Lung (tissue), 12 donors: Measurements from ENCODE around the gene TREM1. TPM values are rescaled to one million over a fixed set of nuclear protein-coding genes. Genes with fewer than 3 reads are reported as not detected.
A peak's percentile ranks its signal among the peaks of the same experiment; 100 is the strongest.

ENCODE experiments used
- ATAC-seq: fragments of 200-7000 bp; cut with Tn5 transposase; one replicate; pipeline ENCODE4 v1.9.1; 2020; ENCODE audit warnings: moderate number of reproducible peaks; ENCODE audit not compliant: insufficient read depth, low FRiP score
- DNase-seq, 3 donors: peaks; one replicate each; pipeline ENCODE4 v3.0.0-alpha.2; 2013 to 2017
- H3K27ac ChIP-seq, 2 donors: one replicate each; pipeline ENCODE4 v1.5.1; 2013; ENCODE audit warnings: mild to moderate bottlenecking in 2 of 2, moderate library complexity in 2 of 2, control low read depth in 1 of 2, inconsistent platforms in 1 of 2, low read depth in 1 of 2, low read length in 1 of 2
- H3K27me3 ChIP-seq, 3 donors: one replicate each; pipeline ENCODE4 v1.5.1; 2013; ENCODE audit warnings: low read length in 2 of 3; ENCODE audit not compliant: control insufficient read depth in 3 of 3, insufficient read depth in 3 of 3
- H3K36me3 ChIP-seq, 4 donors: one replicate each; pipeline ENCODE4 v1.5.1; 2013; ENCODE audit warnings: low read length in 4 of 4, mild to moderate bottlenecking in 1 of 4, moderate library complexity in 1 of 4; ENCODE audit not compliant: control insufficient read depth in 4 of 4, insufficient read depth in 4 of 4
- H3K4me1 ChIP-seq, 5 donors: one replicate each; pipeline ENCODE4 v1.5.1; 2013; ENCODE audit warnings: low read length in 5 of 5, mild to moderate bottlenecking in 2 of 5, moderate library complexity in 1 of 5; ENCODE audit not compliant: control insufficient read depth in 5 of 5, insufficient read depth in 5 of 5
- H3K4me3 ChIP-seq: one replicate; pipeline ENCODE4 v1.5.1; 2013; ENCODE audit warnings: mild to moderate bottlenecking, control low read depth, moderate library complexity
- H3K9ac ChIP-seq, 2 donors: one replicate each; pipeline ENCODE4 v1.5.1; 2013; ENCODE audit warnings: low read length in 2 of 2, control low read depth in 1 of 2; ENCODE audit not compliant: insufficient read depth in 1 of 2
- H3K9me3 ChIP-seq, 4 donors: one replicate each; pipeline ENCODE4 v1.5.1; 2013; ENCODE audit warnings: low read length in 3 of 4, mild to moderate bottlenecking in 1 of 4, moderate library complexity in 1 of 4; ENCODE audit not compliant: control insufficient read depth in 4 of 4, insufficient read depth in 3 of 4
- WGBS, 2 donors: extraction: QIAGEN DNeasy Blood & Tissue Kit; methylation state at CpG; one replicate each; pipeline ENCODE4 v1.1.7; 2013; 5-methylcytosine and 5-hydroxymethylcytosine counted together
- polyA plus RNA-seq, 2 donors: library from polyadenylated mRNA; stranded (reverse); fragments of 200-250 nt; gene quantifications; one replicate each; pipeline ENCODE4 v1.2.1, GENCODE V29; 2013
- total RNA-seq, 2 donors: library from RNA; depleted of rRNA in 1 of 2; stranded (reverse); fragments of >200 nt in 1 of 2; gene quantifications; one replicate each; pipeline ENCODE4 v1.2.1, GENCODE V29; 2014 to 2021
- TF ChIP-seq, protein P1 (sequence below): IDR thresholded peaks from 2 replicates; pipeline ENCODE4 v1.5.1; 2012; ENCODE audit warnings: mild to moderate bottlenecking; ENCODE audit errors: control extremely low read depth, extremely low read depth
- donor health status: control.
- donor health status: control.
- donor health status: Bipolar disorder and iron deficiency.
- donor health status: healthy.
- donor health status: DM: yes; HTN: yes; CAD: no.

The TREM1 gene
- total and polyA plus RNA-seq, 4 donors, result 17.4 to 112 (median 82.6) TPM

DNA sequence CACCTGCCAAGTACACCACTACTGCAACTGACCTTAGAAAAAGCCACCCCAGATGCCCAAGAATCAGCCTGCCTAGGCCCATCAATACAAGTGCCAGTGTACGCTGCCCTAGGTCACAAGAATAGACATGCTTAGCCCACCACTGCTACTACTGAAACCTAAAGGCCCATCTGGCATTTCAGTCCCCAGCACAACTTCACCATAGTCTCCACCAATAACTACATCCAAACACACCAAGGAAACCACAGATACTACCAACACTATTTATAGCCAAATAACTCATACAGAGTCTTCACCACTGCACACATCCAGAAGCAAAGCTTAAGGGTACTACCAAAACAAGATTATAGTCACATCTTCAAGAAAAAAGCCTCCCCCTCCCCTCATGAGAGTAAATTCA lies 30.1 kb downstream of the TREM1 start:
- no peak overlapping the region for H3K9ac ChIP-seq
- no peak for ATAC-seq
- no peak overlapping the region for H3K4me3 ChIP-seq
- no peaks in the 10 kb centered on the region for H3K36me3 ChIP-seq
- TF ChIP-seq, protein P1, sequence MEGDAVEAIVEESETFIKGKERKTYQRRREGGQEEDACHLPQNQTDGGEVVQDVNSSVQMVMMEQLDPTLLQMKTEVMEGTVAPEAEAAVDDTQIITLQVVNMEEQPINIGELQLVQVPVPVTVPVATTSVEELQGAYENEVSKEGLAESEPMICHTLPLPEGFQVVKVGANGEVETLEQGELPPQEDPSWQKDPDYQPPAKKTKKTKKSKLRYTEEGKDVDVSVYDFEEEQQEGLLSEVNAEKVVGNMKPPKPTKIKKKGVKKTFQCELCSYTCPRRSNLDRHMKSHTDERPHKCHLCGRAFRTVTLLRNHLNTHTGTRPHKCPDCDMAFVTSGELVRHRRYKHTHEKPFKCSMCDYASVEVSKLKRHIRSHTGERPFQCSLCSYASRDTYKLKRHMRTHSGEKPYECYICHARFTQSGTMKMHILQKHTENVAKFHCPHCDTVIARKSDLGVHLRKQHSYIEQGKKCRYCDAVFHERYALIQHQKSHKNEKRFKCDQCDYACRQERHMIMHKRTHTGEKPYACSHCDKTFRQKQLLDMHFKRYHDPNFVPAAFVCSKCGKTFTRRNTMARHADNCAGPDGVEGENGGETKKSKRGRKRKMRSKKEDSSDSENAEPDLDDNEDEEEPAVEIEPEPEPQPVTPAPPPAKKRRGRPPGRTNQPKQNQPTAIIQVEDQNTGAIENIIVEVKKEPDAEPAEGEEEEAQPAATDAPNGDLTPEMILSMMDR, result no peak
- peaks cover 0 to 3% (median 2%) of the 10 kb centered on the region in 4 donors for H3K9me3 ChIP-seq
- no peak overlapping the region for H3K27ac ChIP-seq
- peaks cover 0 to 8% (median 0%) of the 10 kb centered on the region in 5 donors for H3K4me1 ChIP-seq
- 98 to 100% methylated on average over 1 of the region's 1 CpG for WGBS, 2 donors
- DNase-seq, result no peak
- H3K27me3 ChIP-seq, result no peaks in the 10 kb centered on the region

DNA sequence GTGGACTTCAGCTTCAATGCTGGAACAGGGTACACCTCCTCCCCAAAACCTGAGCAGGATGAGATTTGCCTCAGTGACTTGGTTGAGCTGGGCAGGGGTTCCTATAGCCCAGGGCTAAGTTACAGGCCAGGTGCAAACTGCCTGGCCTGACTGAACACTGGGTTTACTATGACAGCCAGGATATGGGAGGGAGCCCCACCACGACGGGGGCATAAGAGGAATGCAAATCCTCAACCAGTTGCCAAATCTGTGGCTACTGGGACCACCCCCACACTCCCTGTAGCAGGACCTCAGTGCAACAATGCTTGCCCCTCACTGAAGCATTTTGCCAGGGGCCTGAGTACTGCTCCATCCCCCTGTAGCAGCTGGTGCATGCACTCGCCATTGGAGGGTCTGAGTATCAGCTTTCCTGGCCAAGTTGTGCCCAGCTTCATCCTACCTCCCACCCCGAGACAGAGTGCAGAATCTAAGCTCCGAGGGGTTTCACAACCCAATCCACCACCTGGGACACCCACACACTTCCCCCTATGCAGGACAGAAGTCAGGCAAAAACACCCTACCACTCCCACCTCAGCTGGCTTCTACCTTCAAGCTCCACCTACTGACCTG lies 30.7 kb downstream of the TREM1 start:
- DNase-seq (no peak), ATAC-seq (no peak)
- Histone ChIP-seq H3K9ac (no peak overlapping the region), H3K4me3 (peak overlapping the region; percentile 10), H3K9me3 (peaks cover 0 to 3% (median 2%) of the 10 kb centered on the region in 4 donors), H3K27me3 (no peaks in the 10 kb centered on the region), H3K4me1 (peaks cover 0 to 8% (median 0%) of the 10 kb centered on the region in 5 donors), H3K27ac (no peak overlapping the region), H3K36me3 (no peaks in the 10 kb centered on the region)
- WGBS, 2 donors, result 62 to 74% methylated on average over 5 of the region's 5 CpGs
- TF ChIP-seq, protein P1, result no peak

DNA sequence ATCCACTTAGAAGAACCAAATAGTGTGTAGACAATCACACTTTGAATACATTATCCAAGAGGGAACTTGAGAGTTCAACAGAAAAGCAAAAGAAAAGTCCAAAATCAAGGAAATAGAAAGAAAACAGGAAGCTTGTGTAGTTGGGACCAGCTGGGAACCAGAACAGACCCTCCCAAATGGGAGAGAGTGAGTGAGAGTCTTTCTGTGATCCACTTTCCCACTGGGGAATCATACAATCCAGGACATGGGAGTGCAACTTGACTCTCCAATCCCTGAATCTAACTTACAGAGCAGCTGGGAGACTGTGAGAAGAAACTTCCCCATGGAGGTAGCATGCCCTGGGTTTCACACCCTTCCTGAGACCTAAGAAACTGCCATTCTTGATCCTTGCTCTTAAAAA lies 31.4 kb downstream of the TREM1 start:
- Histone ChIP-seq H3K27ac (no peak overlapping the region), H3K36me3 (no peaks in the 10 kb centered on the region), H3K9me3 (peaks cover 0 to 3% (median 0%) of the 10 kb centered on the region in 4 donors), H3K27me3 (no peaks in the 10 kb centered on the region), H3K4me3 (no peak overlapping the region), H3K4me1 (peaks cover 0 to 8% (median 0%) of the 10 kb centered on the region in 5 donors), H3K9ac (no peak overlapping the region)
- ATAC-seq, result no peak
- no peak for DNase-seq
- TF ChIP-seq, protein P1, result no peak
